GM21825 (cell line): ENCODE measurements around the gene ALAD.
A peak's percentile ranks its signal among the peaks of the same experiment; 100 is the strongest.
"Not testable (repeated sequence)": the region's sequence is repeated elsewhere in the genome, so short reads cannot be mapped to it uniquely, and the experiment has no call there.

Experiments
- ATAC-seq: cut with Tn5 transposase; IDR thresholded peaks from one replicate; pipeline ENCODE4 v1.9.1; 2021; ENCODE audit warnings: mild to moderate bottlenecking, moderate library complexity; ENCODE audit not compliant: unreplicated experiment

The ALAD gene

GRCh38 chr9:113399646-113400200, 1.4 kb downstream of the ALAD start:
- ATAC-seq = no peak

GRCh38 chr9:113398796-113399195, 2.3 kb downstream of the ALAD start:
- no peak for ATAC-seq

GRCh38 chr9:113397203-113397631, 3.9 kb downstream of the ALAD start:
- ATAC-seq = no peak

- ATAC-seq = no peak
Observed at GRCh38 chr9:113395000-113395861, 5.9 kb downstream of the ALAD start.

- ATAC-seq = no peak
Observed at GRCh38 chr9:113393281-113393680, 7.8 kb downstream of the ALAD start.

- ATAC-seq = no peak
Observed at GRCh38 chr9:113391917-113392316, 9.2 kb downstream of the ALAD start.

- ATAC-seq = no peak
Observed at GRCh38 chr9:113390192-113390960, 10.7 kb downstream of the ALAD start.

- ATAC-seq = no peak
Observed at GRCh38 chr9:113389451-113389850, 11.6 kb downstream of the ALAD start.

- ATAC-seq = no peak
Observed at GRCh38 chr9:113388833-113389232, 12.3 kb downstream of the ALAD start.

GRCh38 chr9:113387560-113388230, 13.4 kb downstream of the ALAD start:
- ATAC-seq = no peak

- ATAC-seq = no peak
Observed at GRCh38 chr9:113386571-113387393, 14.3 kb downstream of the ALAD start.

- ATAC-seq = no peak
Observed at GRCh38 chr9:113381909-113382411, 19.1 kb downstream of the ALAD start.

- not testable (repeated sequence) for ATAC-seq
Observed at GRCh38 chr9:113381441-113381840, 19.6 kb downstream of the ALAD start.

GRCh38 chr9:113380869-113381378, 20.2 kb downstream of the ALAD start:
- ATAC-seq = peak; percentile 71

- ATAC-seq = not testable (repeated sequence)
Observed at GRCh38 chr9:113379829-113380210, 21.3 kb downstream of the ALAD start.

GRCh38 chr9:113379094-113379828, 21.8 kb downstream of the ALAD start:
- not testable (repeated sequence) for ATAC-seq

GRCh38 chr9:113376634-113377567, 24.2 kb downstream of the ALAD start, which contains the start of gene HDHD3:
TSS of gene HDHD3 (minus strand) at chr9:113376986. CDS start at chr9:113374354, 2,632 bp downstream.
- ATAC-seq = peak; percentile 63
